Measurements from ENCODE around the gene HIF1AN.
A peak's percentile ranks its signal among the peaks of the same experiment; 100 is the strongest.

HIF1AN gene

GRCh38 chr10:100535715-100536353 lies at the start of gene HIF1AN:
TSS of gene HIF1AN (plus strand) at chr10:100535943. CDS start at chr10:100535959, 16 bp downstream.
- DNase-seq (ENCODE audit: low read depth): peak; percentile 71

GRCh38 chr10:100487529-100487928 lies 48.2 kb upstream of the HIF1AN start:
- no peak for DNase-seq (ENCODE audit: low read depth)

GRCh38 chr10:100489396-100489795 lies 46.3 kb upstream of the HIF1AN start:
- DNase-seq (ENCODE audit: low read depth): no peak

- DNase-seq (ENCODE audit: low read depth): no peak
Observed at GRCh38 chr10:100490531-100490930, 45.2 kb upstream of the HIF1AN start.

- no peak for DNase-seq (ENCODE audit: low read depth)
Observed at GRCh38 chr10:100496567-100496966, 39.2 kb upstream of the HIF1AN start.

- no peak for DNase-seq (ENCODE audit: low read depth)
Observed at GRCh38 chr10:100498059-100498458, 37.7 kb upstream of the HIF1AN start.

GRCh38 chr10:100501423-100501822 lies 34.3 kb upstream of the HIF1AN start:
- DNase-seq (ENCODE audit: low read depth): no peak

GRCh38 chr10:100502926-100503494 lies 32.7 kb upstream of the HIF1AN start:
- DNase-seq (ENCODE audit: low read depth): no peak

- no peak for DNase-seq (ENCODE audit: low read depth)
Observed at GRCh38 chr10:100504096-100504495, 31.6 kb upstream of the HIF1AN start.

GRCh38 chr10:100505164-100505563 lies 30.6 kb upstream of the HIF1AN start:
- no peak for DNase-seq (ENCODE audit: low read depth)

- DNase-seq (ENCODE audit: low read depth): peak; percentile 61
Observed at GRCh38 chr10:100506596-100507356, 29.0 kb upstream of the HIF1AN start.

GRCh38 chr10:100507357-100507732 lies 28.4 kb upstream of the HIF1AN start:
- DNase-seq (ENCODE audit: low read depth): no peak

- no peak for DNase-seq (ENCODE audit: low read depth)
Observed at GRCh38 chr10:100508266-100508665, 27.5 kb upstream of the HIF1AN start.

- DNase-seq (ENCODE audit: low read depth): no peak
Observed at GRCh38 chr10:100508691-100509150, 27.0 kb upstream of the HIF1AN start.

- DNase-seq (ENCODE audit: low read depth): no peak
Observed at GRCh38 chr10:100509241-100509840, 26.4 kb upstream of the HIF1AN start.

GRCh38 chr10:100510533-100511308 lies 25.0 kb upstream of the HIF1AN start:
- DNase-seq (ENCODE audit: low read depth): no peak

GRCh38 chr10:100515612-100516011 lies 20.1 kb upstream of the HIF1AN start:
- no peak for DNase-seq (ENCODE audit: low read depth)

GRCh38 chr10:100516847-100517246 lies 18.9 kb upstream of the HIF1AN start:
- DNase-seq (ENCODE audit: low read depth): no peak

GRCh38 chr10:100518761-100519241 lies 16.9 kb upstream of the HIF1AN start:
- DNase-seq (ENCODE audit: low read depth): no peak

- DNase-seq (ENCODE audit: low read depth): no peak
Observed at GRCh38 chr10:100519311-100520051, 16.3 kb upstream of the HIF1AN start, which contains the start of gene SEC31B. TSS of gene SEC31B (minus strand) at chr10:100519861. CDS start at chr10:100516952, 2,909 bp downstream.

GRCh38 chr10:100520811-100521210 lies 14.9 kb upstream of the HIF1AN start:
- DNase-seq (ENCODE audit: low read depth): no peak
